Embryonic facial prominence (tissue), 1 donor: Measurements from ENCODE around the gene PTPA.
"Not testable (repeated sequence)": the region's sequence is repeated elsewhere in the genome, so short reads cannot be mapped to it uniquely, and the experiment has no call there.

ENCODE experiments used
- DNase-seq: peaks from one replicate; pipeline ENCODE4 v3.0.0-alpha.2; 2016; ENCODE audit errors: extremely low spot score

Gene PTPA

DNA sequence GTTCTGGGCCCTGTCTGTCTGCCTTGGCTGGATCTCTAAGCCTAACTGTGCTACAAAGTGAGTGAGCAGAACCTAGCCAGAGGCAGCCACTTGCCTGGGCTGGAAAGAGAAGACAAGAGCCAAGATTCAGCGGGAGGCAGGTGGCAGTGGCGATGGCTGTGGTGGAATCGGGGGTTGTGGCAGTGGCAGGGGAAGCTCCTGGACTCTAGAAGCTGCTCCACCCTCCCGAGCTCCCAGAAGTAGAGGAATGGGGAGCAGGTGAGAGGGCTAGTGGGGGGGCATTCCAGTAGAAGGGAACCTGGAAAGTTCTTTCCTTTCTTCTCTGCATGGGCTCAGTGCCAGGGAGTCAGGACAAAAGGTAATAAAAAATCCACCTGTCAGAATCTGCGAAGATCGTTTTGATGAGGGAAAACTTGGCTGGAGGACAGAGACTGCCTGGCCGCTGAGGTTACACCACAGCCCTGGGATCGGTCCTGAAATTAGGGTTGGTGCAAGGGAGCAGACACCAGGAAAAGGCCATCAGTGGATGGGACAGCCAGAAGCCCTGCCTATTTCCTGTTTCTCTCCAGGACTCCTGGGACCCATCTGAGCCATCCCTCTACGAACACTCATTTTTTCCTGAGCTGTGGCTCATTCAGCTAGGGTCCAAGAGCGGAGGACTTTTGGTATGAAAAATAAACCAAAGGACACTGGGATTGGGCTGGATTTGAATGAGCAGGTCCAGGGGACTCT lies 2.2 kb upstream of the PTPA start:
- no peak for DNase-seq

- no peak for DNase-seq
Measured at GRCh38 chr9:129109537-129109903, 1.7 kb upstream of the PTPA start.

GRCh38 chr9:129109952-129110739 lies 1.1 kb upstream of the PTPA start:
- no peak for DNase-seq

- DNase-seq: no peak
Measured at GRCh38 chr9:129111528-129112151, 425 bp downstream of the PTPA start.

GRCh38 chr9:129112526-129112925 lies 1.3 kb downstream of the PTPA start:
- not testable (repeated sequence) for DNase-seq

DNA sequence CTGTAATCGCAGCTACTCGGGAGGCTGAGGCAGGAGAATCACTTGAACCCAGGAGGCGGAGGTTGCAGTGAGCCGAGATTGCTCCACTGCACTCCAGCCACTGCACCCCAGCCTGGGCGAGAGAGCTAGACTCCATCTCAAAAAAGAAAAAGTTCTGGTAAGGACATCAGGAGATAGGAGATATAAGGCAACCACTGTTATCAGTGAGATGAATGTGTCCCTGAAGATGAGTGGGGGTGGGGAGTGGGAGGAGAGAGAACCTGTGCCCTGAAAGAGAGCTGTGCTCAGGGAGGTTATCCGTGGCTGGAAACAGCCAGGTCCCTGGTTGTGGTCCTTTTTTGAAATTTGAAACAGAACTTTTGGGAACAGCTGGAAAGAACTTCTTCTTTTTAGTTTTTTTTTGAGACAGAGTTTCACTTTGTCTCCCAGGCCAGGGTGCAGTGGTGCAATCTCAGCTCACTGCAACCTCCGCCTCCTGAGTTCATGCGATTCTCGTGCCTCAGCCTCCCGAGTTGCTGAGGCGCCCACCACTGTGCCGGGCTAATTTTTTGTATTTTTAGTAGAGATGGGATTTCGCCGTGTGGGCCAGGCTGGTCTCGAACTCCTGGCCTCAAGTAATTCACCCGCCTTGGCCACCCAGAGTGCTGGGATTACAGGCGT lies 2.6 kb downstream of the PTPA start:
- DNase-seq: no peak

DNA sequence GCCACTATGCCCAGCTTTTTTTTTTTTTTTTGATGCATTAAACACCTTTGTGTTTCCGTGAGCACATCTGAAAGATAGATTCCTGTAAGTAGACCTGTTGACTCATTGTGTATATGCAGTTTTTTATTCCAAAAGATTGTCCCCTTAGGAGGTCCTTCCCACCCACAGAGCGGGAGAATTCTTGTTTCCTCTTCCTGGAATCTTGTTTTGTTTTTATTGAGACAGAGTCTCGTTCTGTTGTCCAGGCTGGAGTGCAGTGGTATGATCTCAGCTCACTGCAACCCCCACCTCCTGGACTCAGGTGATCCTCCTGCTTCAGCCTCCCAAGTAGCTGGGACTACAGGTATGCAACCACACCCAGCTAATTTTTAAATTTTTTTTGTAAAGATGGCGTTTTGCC lies 7.6 kb downstream of the PTPA start:
- DNase-seq: no peak

DNA sequence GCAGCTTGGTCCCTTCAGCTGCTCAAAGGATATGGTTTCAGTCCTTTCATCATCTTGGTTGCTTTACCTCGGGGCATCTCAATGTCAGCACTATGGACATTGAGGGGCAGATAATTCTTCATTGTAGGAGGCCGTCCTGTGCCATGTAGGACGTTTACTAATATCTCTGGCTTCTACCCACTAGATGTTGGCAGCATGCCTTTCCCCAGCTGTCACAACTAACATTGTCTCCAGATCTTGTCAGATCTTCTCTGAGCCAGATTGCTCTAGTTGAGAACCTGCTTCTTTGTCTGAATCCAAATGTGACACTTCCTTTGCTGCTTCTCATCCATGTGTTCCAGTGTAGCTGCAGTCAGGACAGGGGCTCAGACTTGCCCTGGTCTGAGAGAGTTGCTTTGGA lies 10.3 kb downstream of the PTPA start:
- no peak for DNase-seq

GRCh38 chr9:129122133-129122532 lies 10.9 kb downstream of the PTPA start:
- no peak for DNase-seq

GRCh38 chr9:129122976-129123375 lies 11.8 kb downstream of the PTPA start:
- not testable (repeated sequence) for DNase-seq

- no peak for DNase-seq
Measured at GRCh38 chr9:129124506-129125069, 13.4 kb downstream of the PTPA start.

DNA sequence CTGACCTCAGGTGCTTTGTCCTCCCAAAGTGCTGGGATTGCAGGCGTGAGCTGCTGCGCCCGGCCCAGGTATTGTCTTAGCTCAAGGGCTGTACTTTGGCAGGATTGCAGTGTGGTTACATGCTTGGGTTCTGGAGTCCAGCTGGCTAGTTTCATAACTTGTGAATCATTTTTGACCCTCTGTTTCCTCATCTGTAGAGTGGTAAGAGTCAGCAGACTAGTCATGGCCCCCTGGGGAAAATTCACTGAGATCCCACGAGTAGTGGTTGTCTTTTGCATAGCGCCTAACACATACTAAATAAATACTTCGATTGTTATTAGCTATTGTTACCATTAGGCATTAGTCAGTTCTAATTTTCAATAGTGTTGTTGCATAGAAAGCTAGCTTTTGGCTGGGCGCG lies 14.3 kb downstream of the PTPA start:
- DNase-seq: no peak

GRCh38 chr9:129126749-129127618 lies 15.8 kb downstream of the PTPA start:
- DNase-seq: no peak

GRCh38 chr9:129128689-129129088 lies 17.5 kb downstream of the PTPA start:
- no peak for DNase-seq

DNA sequence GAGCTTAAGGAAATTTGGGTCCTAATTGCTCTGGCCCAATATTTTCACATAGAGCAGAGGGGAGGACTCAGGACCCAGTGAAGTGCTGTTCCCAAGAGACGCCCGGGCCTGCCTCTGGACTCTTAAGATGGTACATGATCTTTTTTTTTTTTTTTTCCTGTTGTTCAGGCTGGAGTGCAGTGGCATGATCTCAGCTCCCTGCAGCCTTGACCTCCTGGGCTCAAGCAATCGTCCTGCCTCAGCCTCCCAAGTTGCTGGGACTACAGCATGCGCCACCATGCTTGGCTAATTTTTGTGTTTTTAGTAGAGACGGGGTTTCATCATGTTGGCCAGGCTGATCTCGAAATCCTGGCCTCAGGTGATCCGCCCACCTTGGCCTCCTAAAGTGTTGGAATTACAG lies 19.1 kb downstream of the PTPA start:
- DNase-seq: not testable (repeated sequence)

DNA sequence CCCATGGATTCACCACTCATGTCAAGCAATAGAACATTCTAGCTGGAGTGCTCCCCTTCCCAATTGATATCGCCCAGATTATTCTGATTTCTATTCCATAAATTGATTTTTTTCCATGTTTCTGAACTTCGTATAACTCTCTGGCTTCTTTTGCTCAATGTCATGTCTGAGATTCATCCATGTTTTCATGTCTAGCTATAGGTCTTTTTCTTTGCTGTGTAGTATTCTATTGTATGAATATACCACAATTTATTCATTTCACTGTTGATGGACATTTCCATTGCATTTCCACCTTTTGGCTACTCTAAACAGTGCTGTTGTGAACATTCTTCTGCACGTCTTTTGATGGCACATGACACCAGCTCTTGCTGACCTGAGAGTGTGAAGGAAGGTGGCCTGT lies 19.6 kb downstream of the PTPA start:
- DNase-seq: no peak

GRCh38 chr9:129131300-129132145 lies 20.3 kb downstream of the PTPA start:
- DNase-seq: no peak

- DNase-seq: no peak
Measured at GRCh38 chr9:129133082-129133481, 21.9 kb downstream of the PTPA start.

DNA sequence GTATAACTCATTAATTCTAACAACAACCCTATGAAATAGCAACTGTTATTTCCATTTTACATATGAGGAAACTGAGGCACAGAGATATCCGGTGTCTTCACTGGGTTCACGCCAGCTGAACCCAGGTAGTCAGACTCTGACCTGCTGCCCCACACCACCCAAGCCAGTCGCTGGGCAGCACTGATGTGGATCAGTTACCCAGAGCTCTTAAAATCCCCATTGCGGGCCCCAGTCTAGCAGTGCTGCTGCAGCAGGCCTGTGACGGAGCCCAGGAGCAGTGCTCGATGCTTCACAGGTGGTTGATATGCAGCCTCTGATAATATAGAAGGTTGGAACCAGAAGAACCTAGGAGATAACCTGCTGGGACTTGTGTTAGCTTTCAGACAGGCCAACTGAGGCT lies 24.3 kb downstream of the PTPA start:
- no peak for DNase-seq

DNA sequence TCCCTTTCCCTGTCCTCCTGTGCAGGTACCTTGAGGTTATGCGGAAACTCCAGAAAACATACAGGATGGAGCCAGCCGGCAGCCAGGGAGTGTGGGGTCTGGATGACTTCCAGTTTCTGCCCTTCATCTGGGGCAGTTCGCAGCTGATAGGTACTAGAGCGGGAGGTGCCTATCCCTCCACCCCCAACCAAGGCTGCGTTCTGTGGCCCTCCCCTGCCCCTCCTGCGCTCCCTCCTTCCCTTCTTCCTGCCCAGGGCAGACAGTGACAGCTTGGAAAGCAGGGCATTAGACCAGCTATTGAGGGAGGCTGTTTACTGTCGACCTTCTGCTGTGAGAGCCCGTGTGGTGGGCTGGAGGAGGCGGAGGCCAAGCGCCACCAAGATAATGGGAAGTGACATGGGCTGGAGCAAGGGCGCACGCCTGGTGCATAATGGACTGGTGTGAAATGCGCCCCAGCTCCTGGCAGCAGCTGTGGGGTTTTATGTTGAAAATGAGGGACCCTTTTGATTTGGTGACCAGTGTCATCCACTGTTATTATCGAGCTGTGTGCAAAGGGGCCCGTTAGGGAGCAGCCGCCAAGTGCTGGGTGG lies 25.3 kb downstream of the PTPA start:
- no peak for DNase-seq
